ENCODE measurements around the gene GPBP1L1. TPM values are rescaled to one million over a fixed set of nuclear protein-coding genes. Genes with fewer than 3 reads are reported as not detected.

Gene GPBP1L1
- total RNA-seq, 2 experiments from 2014 or later: 130 to 134 TPM

- H3K4me3 Mint-ChIP-seq: no peak overlapping the region
- ChIA-PET POLR2A (interaction anchor here (2.8 kb wide), 1 partner anchor 11 kb away, joined by 14 read pairs; the partner anchor contains the start of gene GPBP1L1), CTCF (interaction anchor here (1.0 kb wide), 1 partner anchor 133 kb away, joined by 3 read pairs; no protein-coding TSS in a partner anchor)
- peaks cover 30% of the 10 kb centered on the region for H3K36me3 Mint-ChIP-seq (ENCODE audit: low read depth)
- no peak overlapping the region for H3K27ac Mint-ChIP-seq
- H3K4me1 Mint-ChIP-seq: peaks cover 17% of the 10 kb centered on the region
- H3K27me3 Mint-ChIP-seq: no peaks in the 10 kb centered on the region
- DNase-seq: no peak
- no peaks in the 10 kb centered on the region for H3K9me3 Mint-ChIP-seq
Observed at GRCh38 chr1:45674478-45674877, 11.9 kb downstream of the GPBP1L1 start.

- no peaks in the 10 kb centered on the region for H3K9me3 Mint-ChIP-seq
- H3K4me1 Mint-ChIP-seq: peaks cover 13% of the 10 kb centered on the region
- DNase-seq: no peak
- no peak overlapping the region for H3K27ac Mint-ChIP-seq
- H3K36me3 Mint-ChIP-seq (ENCODE audit: low read depth): peaks cover 30% of the 10 kb centered on the region
- H3K27me3 Mint-ChIP-seq: no peaks in the 10 kb centered on the region
- CTCF ChIA-PET: interaction anchor here (1.0 kb wide), 1 partner anchor 133 kb away, joined by 3 read pairs; no protein-coding TSS in a partner anchor
- H3K4me3 Mint-ChIP-seq: no peak overlapping the region
- POLR2A ChIA-PET: interaction anchor here (2.8 kb wide), 1 partner anchor 12 kb away, joined by 14 read pairs; the partner anchor contains the start of gene GPBP1L1
Observed at GRCh38 chr1:45673956-45674355, 12.4 kb downstream of the GPBP1L1 start.

- no peak for DNase-seq
- Mint-ChIP-seq H3K27ac (no peak overlapping the region), H3K36me3 (ENCODE audit: low read depth) (peaks cover 40% of the 10 kb centered on the region), H3K4me3 (no peak overlapping the region), H3K27me3 (no peaks in the 10 kb centered on the region), H3K4me1 (peaks cover 9% of the 10 kb centered on the region), H3K9me3 (no peaks in the 10 kb centered on the region)
- CTCF ChIA-PET: interaction anchor here (0.6 to 2.4 kb wide), 2 partner anchors 16 to 392 kb away, joined by 3 to 5 read pairs; partner anchors contain the start of gene GPBP1L1
- POLR2A ChIA-PET: interaction anchor here (1.8 kb wide), 1 partner anchor 16 kb away, joined by 7 read pairs; the partner anchor contains the start of gene GPBP1L1
Observed at GRCh38 chr1:45669859-45670655, 16.3 kb downstream of the GPBP1L1 start.

- POLR2A ChIA-PET: no interaction called here
- CTCF ChIA-PET: interaction anchor here (0.6 to 2.4 kb wide), 2 partner anchors 17 to 393 kb away, joined by 3 to 5 read pairs; partner anchors contain the start of gene GPBP1L1
- Mint-ChIP-seq H3K9me3 (no peaks in the 10 kb centered on the region), H3K27ac (no peak overlapping the region), H3K27me3 (no peaks in the 10 kb centered on the region), H3K36me3 (ENCODE audit: low read depth) (peaks cover 35% of the 10 kb centered on the region), H3K4me1 (peaks cover 8% of the 10 kb centered on the region), H3K4me3 (no peak overlapping the region)
- no peak for DNase-seq
Observed at GRCh38 chr1:45669379-45669778, 17.0 kb downstream of the GPBP1L1 start.

GRCh38 chr1:45668526-45668925 lies 17.8 kb downstream of the GPBP1L1 start:
- Mint-ChIP-seq H3K36me3 (ENCODE audit: low read depth) (peaks cover 32% of the 10 kb centered on the region), H3K4me3 (no peak overlapping the region), H3K27ac (no peak overlapping the region), H3K9me3 (no peaks in the 10 kb centered on the region), H3K4me1 (peaks cover 8% of the 10 kb centered on the region), H3K27me3 (no peaks in the 10 kb centered on the region)
- CTCF ChIA-PET: interaction anchor here (0.6 kb wide), 1 partner anchor 1584 kb away, joined by 6 read pairs; no protein-coding TSS in a partner anchor
- DNase-seq: no peak
- POLR2A ChIA-PET: no interaction called here

- no peak overlapping the region for H3K4me3 Mint-ChIP-seq
- POLR2A ChIA-PET: no interaction called here
Observed at GRCh38 chr1:45667321-45668111, 18.8 kb downstream of the GPBP1L1 start.

GRCh38 chr1:45666836-45667235 lies 19.5 kb downstream of the GPBP1L1 start:
- no peak for DNase-seq
- Mint-ChIP-seq H3K27me3 (no peaks in the 10 kb centered on the region), H3K36me3 (ENCODE audit: low read depth) (peaks cover 21% of the 10 kb centered on the region), H3K4me1 (peaks cover 6% of the 10 kb centered on the region), H3K4me3 (no peak overlapping the region), H3K27ac (no peak overlapping the region), H3K9me3 (no peaks in the 10 kb centered on the region)
- CTCF ChIA-PET: interaction anchor here (0.6 kb wide), 1 partner anchor 184 kb away, joined by 3 read pairs; no protein-coding TSS in a partner anchor
- POLR2A ChIA-PET: no interaction called here

More at GRCh38 chr1:45667321-45668111, 18.8 kb downstream of the GPBP1L1 start:
- H3K9me3 Mint-ChIP-seq: no peaks in the 10 kb centered on the region
- peaks cover 6% of the 10 kb centered on the region for H3K4me1 Mint-ChIP-seq
- CTCF ChIA-PET: interaction anchor here (0.6 kb wide), 2 partner anchors 184 to 1585 kb away, joined by 3 to 6 read pairs; no protein-coding TSS in a partner anchor
- no peak overlapping the region for H3K27ac Mint-ChIP-seq
- no peaks in the 10 kb centered on the region for H3K27me3 Mint-ChIP-seq
- DNase-seq: no peak
- H3K36me3 Mint-ChIP-seq (ENCODE audit: low read depth): peaks cover 22% of the 10 kb centered on the region

- no peaks in the 10 kb centered on the region for H3K27me3 Mint-ChIP-seq
- no peaks in the 10 kb centered on the region for H3K9me3 Mint-ChIP-seq
- H3K4me1 Mint-ChIP-seq: peaks cover 16% of the 10 kb centered on the region
- H3K36me3 Mint-ChIP-seq (ENCODE audit: low read depth): peaks cover 52% of the 10 kb centered on the region
- H3K4me3 Mint-ChIP-seq: no peak overlapping the region
- ChIA-PET POLR2A (no interaction called here), CTCF (no interaction called here)
- DNase-seq: no peak
- no peak overlapping the region for H3K27ac Mint-ChIP-seq
Observed at GRCh38 chr1:45660336-45660735, 26.0 kb downstream of the GPBP1L1 start.

- no peak for DNase-seq
- CTCF ChIA-PET: no interaction called here
- no peak overlapping the region for H3K4me3 Mint-ChIP-seq
- POLR2A ChIA-PET: interaction anchor here (1.7 kb wide), 1 partner anchor 27 kb away, joined by 4 read pairs; no protein-coding TSS in a partner anchor
- H3K27ac Mint-ChIP-seq: no peak overlapping the region
- H3K27me3 Mint-ChIP-seq: no peaks in the 10 kb centered on the region
- peaks cover 25% of the 10 kb centered on the region for H3K4me1 Mint-ChIP-seq
- H3K36me3 Mint-ChIP-seq (ENCODE audit: low read depth): peaks cover 59% of the 10 kb centered on the region
- no peaks in the 10 kb centered on the region for H3K9me3 Mint-ChIP-seq
Observed at GRCh38 chr1:45659222-45659621, 27.1 kb downstream of the GPBP1L1 start.

GRCh38 chr1:45658171-45658570 lies 28.2 kb downstream of the GPBP1L1 start:
- CTCF ChIA-PET: no interaction called here
- Mint-ChIP-seq H3K27me3 (no peaks in the 10 kb centered on the region), H3K9me3 (no peaks in the 10 kb centered on the region), H3K4me3 (no peak overlapping the region), H3K27ac (no peak overlapping the region), H3K36me3 (ENCODE audit: low read depth) (peaks cover 60% of the 10 kb centered on the region), H3K4me1 (peaks cover 22% of the 10 kb centered on the region)
- DNase-seq: no peak
- POLR2A ChIA-PET: interaction anchor here (0.8 to 1.7 kb wide), 2 partner anchors 28 to 30 kb away, joined by 3 to 4 read pairs; partner anchors contain the start of gene TMEM69

GRCh38 chr1:45656573-45657226 lies 29.6 kb downstream of the GPBP1L1 start:
- Mint-ChIP-seq H3K9me3 (no peaks in the 10 kb centered on the region), H3K27me3 (no peaks in the 10 kb centered on the region), H3K36me3 (ENCODE audit: low read depth) (peaks cover 71% of the 10 kb centered on the region), H3K4me1 (peaks cover 22% of the 10 kb centered on the region), H3K27ac (no peak overlapping the region), H3K4me3 (no peak overlapping the region)
- CTCF ChIA-PET: interaction anchor here (0.6 kb wide), 1 partner anchor 311 kb away, joined by 4 read pairs; no protein-coding TSS in a partner anchor
- no peak for DNase-seq
- POLR2A ChIA-PET: interaction anchor here (0.6 to 2.3 kb wide), 2 partner anchors 30 to 233 kb away, joined by 3 to 16 read pairs; partner anchors contain the start of gene GPBP1L1

GRCh38 chr1:45654540-45655280 lies 31.6 kb downstream of the GPBP1L1 start:
- CTCF ChIA-PET: interaction anchor here (0.9 kb wide), 1 partner anchor 189 kb away, joined by 3 read pairs; no protein-coding TSS in a partner anchor
- POLR2A ChIA-PET: interaction anchor here (0.5 to 2.3 kb wide), 4 partner anchors 9 to 669 kb away, joined by 3 to 16 read pairs (median 3); partner anchors contain the start of genes GPBP1L1 and NASP
- H3K4me3 Mint-ChIP-seq: no peak overlapping the region
- no peak for DNase-seq
- H3K36me3 Mint-ChIP-seq (ENCODE audit: low read depth): peaks cover 75% of the 10 kb centered on the region
- H3K27me3 Mint-ChIP-seq: no peaks in the 10 kb centered on the region
- no peaks in the 10 kb centered on the region for H3K9me3 Mint-ChIP-seq
- H3K27ac Mint-ChIP-seq: peak overlapping the region; percentile 45
- peaks cover 24% of the 10 kb centered on the region for H3K4me1 Mint-ChIP-seq

Data from activated CD4-positive, alpha-beta memory T cell treated with anti-CD3 and anti-CD28 coated beads, Interleukin-2, amount 10 ng/mL, durations not matched to agents 7 days and 5 days (primary cell).